OCI-LY7 (cell line): ENCODE results near the gene DNAJC1. TPM values are rescaled to one million over a fixed set of nuclear protein-coding genes. Genes with fewer than 3 reads are reported as not detected.

Experiments used
- BruUV-seq: library from RNA; stranded (reverse); fragments of 400-500 nt; replicated peaks from 2 replicates; lab custom pipeline; 2021; lab: Mats Ljungman, UMichigan
- CTCF ChIA-PET: fragments of 300-600 bp; sonication (Branson Sonifier 250); formaldehyde crosslinking; loops from one replicate; lab custom pipeline; 2022; ENCODE audit warnings: antibody characterized with exemption; ENCODE audit not compliant: unreplicated experiment; lab: Charles Lee
- POLR2A ChIA-PET: fragments of 300-600 bp; sonication (Branson Sonifier 250); formaldehyde crosslinking; loops from one replicate; lab custom pipeline; 2022; ENCODE audit warnings: antibody characterized with exemption; lab: Charles Lee
- DNase-seq: peaks from one replicate; pipeline ENCODE4 v3.0.0-alpha.2; 2015; ENCODE audit warnings: low spot score
- H2AFZ ChIP-seq: fragments of 200-600 bp; sonication (generic), shearing (Covaris generic); 2 replicates; pipeline ENCODE4 v1.6.1; 2014; ENCODE audit warnings: mild to moderate bottlenecking, antibody characterized with exemption, low read length, moderate library complexity
- H3K27ac ChIP-seq: fragments of 200-600 bp; sonication (generic); 2 replicates; pipeline ENCODE4 v1.5.1; 2014; ENCODE audit warnings: mixed run types, low read depth, mild to moderate bottlenecking, moderate library complexity, low read length, inconsistent platforms; ENCODE audit not compliant: poor library complexity, severe bottlenecking
- H3K36me3 ChIP-seq: fragments of 200-600 bp; sonication (generic); 2 replicates; pipeline ENCODE4 v1.6.1; 2014; ENCODE audit warnings: mild to moderate bottlenecking, antibody characterized with exemption, low read length, moderate library complexity, mixed read lengths; ENCODE audit not compliant: insufficient read depth
- H3K4me1 ChIP-seq: fragments of 200-600 bp; sonication (generic); 2 replicates; pipeline ENCODE4 v1.5.1; 2014; ENCODE audit warnings: mild to moderate bottlenecking, low read length; ENCODE audit not compliant: insufficient read depth, poor library complexity, severe bottlenecking
- H3K4me2 ChIP-seq: fragments of 200-600 bp; sonication (generic); 2 replicates; pipeline ENCODE4 v1.6.1; 2014; ENCODE audit warnings: mild to moderate bottlenecking, low read length
- H3K4me3 ChIP-seq: fragments of 200-600 bp; sonication (generic); 2 replicates; pipeline ENCODE4 v1.5.1; 2014; ENCODE audit warnings: mild to moderate bottlenecking, low read depth, low read length; ENCODE audit not compliant: poor library complexity, severe bottlenecking
- H3K79me2 ChIP-seq: fragments of 200-600 bp; sonication (generic); 2 replicates; pipeline ENCODE4 v1.6.1; 2016; ENCODE audit warnings: low read depth, mild to moderate bottlenecking, low read length, moderate library complexity, mixed read lengths; ENCODE audit not compliant: insufficient read depth
- H3K9me2 ChIP-seq: fragments of 200-600 bp; sonication (generic); 2 replicates; pipeline ENCODE4 v1.6.1; 2016; ENCODE audit warnings: mild to moderate bottlenecking, low read length, mixed read lengths; ENCODE audit not compliant: insufficient read depth
- H3K9me3 ChIP-seq: fragments of 200-600 bp; sonication (generic); 2 replicates; pipeline ENCODE4 v1.6.1; 2014; ENCODE audit warnings: mild to moderate bottlenecking, mixed run types, low read length, mixed read lengths
- H4K20me1 ChIP-seq: fragments of 200-600 bp; sonication (generic); 2 replicates; pipeline ENCODE4 v1.6.1; 2014; ENCODE audit warnings: mild to moderate bottlenecking, antibody characterized with exemption, low read length, moderate library complexity, mixed read lengths; ENCODE audit not compliant: insufficient read depth
- CTCF ChIP-seq: fragments of 200-600 bp; sonication (generic); conservative IDR thresholded peaks from 2 replicates; pipeline ENCODE4 v1.5.1; 2014; ENCODE audit warnings: mild to moderate bottlenecking, antibody characterized with exemption, low read length, moderate library complexity, mixed read lengths
- EZH2phosphoT487 ChIP-seq: fragments of 200-600 bp; sonication (generic); IDR thresholded peaks from 2 replicates; pipeline ENCODE4 v1.6.1; 2018; ENCODE audit warnings: low read depth, borderline replicate concordance, mild to moderate bottlenecking, mixed run types, antibody characterized with exemption, low read length, moderate library complexity, mixed read lengths
- intact Hi-C: fragments of 100-400 bp; cut with micrococcal nuclease; formaldehyde crosslinking; loops from one replicate; pipeline ENCODE4 v1.10.0; 2022; ENCODE audit not compliant: unreplicated experiment
- total RNA-seq, 2 experiments: library from RNA; depleted of rRNA in 1 of 2; stranded (reverse); fragments of >200 nt in 1 of 2; shearing (Covaris generic) in 1 of 2; gene quantifications; 2 replicates each; pipeline ENCODE4 v1.2.3, GENCODE V29; 2014 to 2022

Gene DNAJC1
- total RNA-seq, 2 experiments from 2014 or later: 7.1 to 16.9 TPM

GRCh38 chr10:21889477-21890275 lies 113.9 kb downstream of the DNAJC1 start:
- H3K9me3 ChIP-seq: no peaks in the 10 kb centered on the region
- H3K4me2 ChIP-seq: no peak overlapping the region; the same call in 1 of the 2 replicates
- H3K27ac ChIP-seq: no peak overlapping the region
- no peaks in the 10 kb centered on the region for H3K36me3 ChIP-seq
- H3K4me3 ChIP-seq: no peak overlapping the region
- BruUV-seq: no TSS peak
- ChIA-PET CTCF (no interaction called here), POLR2A (interaction anchor here (1.9 kb wide), 1 partner anchor 23 kb away, joined by 4 read pairs; no protein-coding TSS in a partner anchor)
- no peak for DNase-seq
- H3K79me2 ChIP-seq: no peaks in the 10 kb centered on the region
- peaks cover 11% of the 10 kb centered on the region for H3K4me1 ChIP-seq
- H3K9me2 ChIP-seq: no peaks in the 10 kb centered on the region
- intact Hi-C loops: no loop called here
- no peak for TF ChIP-seq CTCF
- H2AFZ ChIP-seq: no peak overlapping the region
- H4K20me1 ChIP-seq: no peaks in the 10 kb centered on the region

GRCh38 chr10:21888959-21889358 lies 114.6 kb downstream of the DNAJC1 start:
- Histone ChIP-seq H3K9me3 (no peaks in the 10 kb centered on the region), H3K4me2 (no peak overlapping the region; the same call in 1 of the 2 replicates), H3K79me2 (no peaks in the 10 kb centered on the region), H3K36me3 (no peaks in the 10 kb centered on the region), H3K4me1 (peaks cover 11% of the 10 kb centered on the region), H3K27ac (no peak overlapping the region), H4K20me1 (no peaks in the 10 kb centered on the region), H2AFZ (no peak overlapping the region), H3K4me3 (no peak overlapping the region), H3K9me2 (0 out of 2 replicates have a peak, but pooled peaks cover under 1% of the 10 kb centered on the region)
- DNase-seq: peak; percentile 50
- POLR2A ChIA-PET: interaction anchor here (0.6 to 1.9 kb wide), 3 partner anchors 24 to 1120 kb away, joined by 3 to 9 read pairs (median 4); no protein-coding TSS in a partner anchor
- no TSS peak for BruUV-seq
- TF ChIP-seq CTCF (no peak), EZH2phosphoT487 (no peak)
- intact Hi-C loops: no loop called here
- CTCF ChIA-PET: no interaction called here

GRCh38 chr10:21885940-21886339 lies 117.6 kb downstream of the DNAJC1 start:
- peaks cover 11% of the 10 kb centered on the region for H3K4me1 ChIP-seq
- no peak overlapping the region for H2AFZ ChIP-seq
- DNase-seq: no peak
- H3K4me2 ChIP-seq: no peak overlapping the region
- H3K9me3 ChIP-seq: no peaks in the 10 kb centered on the region
- no peaks in the 10 kb centered on the region for H4K20me1 ChIP-seq
- no peak overlapping the region for H3K27ac ChIP-seq
- ChIA-PET POLR2A (no interaction called here), CTCF (no interaction called here)
- no peak overlapping the region for H3K4me3 ChIP-seq
- no peaks in the 10 kb centered on the region for H3K36me3 ChIP-seq
- TF ChIP-seq EZH2phosphoT487: no peak
- TF ChIP-seq CTCF: no peak
- H3K9me2 ChIP-seq: 0 out of 2 replicates have a peak, but pooled peaks cover 6% of the 10 kb centered on the region
- no peaks in the 10 kb centered on the region for H3K79me2 ChIP-seq
- intact Hi-C loops: no loop called here
- BruUV-seq: no TSS peak
